HG03060 (cell line): ENCODE measurements around the gene CASP12.

Source experiments
- ATAC-seq: cut with Tn5 transposase; IDR thresholded peaks from one replicate; pipeline ENCODE4 v1.9.1; 2021; ENCODE audit warnings: low read depth, moderate number of reproducible peaks; ENCODE audit not compliant: unreplicated experiment

Gene CASP12

DNA sequence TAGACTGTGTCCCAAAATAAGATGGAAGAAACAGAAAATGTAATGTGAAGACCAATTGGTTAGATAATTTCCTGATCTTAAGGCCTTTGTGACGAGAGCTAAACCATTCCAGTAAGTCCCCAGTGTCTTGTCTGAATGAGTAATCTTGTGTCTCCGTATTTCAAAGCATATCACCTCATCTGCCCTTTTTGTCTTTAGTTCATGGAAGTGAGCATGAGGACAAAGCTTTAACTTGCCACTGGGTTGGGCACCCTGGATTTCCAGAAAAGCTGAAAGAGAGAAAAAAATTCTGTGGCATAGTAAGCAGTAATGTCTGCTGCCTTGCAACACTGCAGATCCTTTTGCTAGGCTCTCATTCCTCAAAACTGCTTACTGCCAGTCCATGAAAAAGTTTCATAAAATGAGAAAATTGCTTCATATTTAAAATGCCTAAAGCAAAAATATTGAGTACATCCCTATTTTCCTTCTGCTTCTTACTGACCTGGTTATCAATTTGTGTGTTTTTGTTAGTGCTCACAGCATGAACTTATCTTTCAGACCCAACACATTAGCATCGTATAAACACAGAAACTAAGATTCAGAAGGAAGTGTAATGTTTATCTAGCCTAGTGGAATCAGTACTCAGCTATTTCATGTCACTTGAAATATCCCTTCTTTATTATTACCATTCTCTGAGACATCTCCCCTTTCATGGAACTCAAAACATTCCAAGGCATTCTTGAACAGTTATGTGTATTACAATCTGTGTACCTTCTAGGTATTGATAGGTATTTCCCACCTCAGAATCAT, 5.3 kb downstream of the CASP12 start:
- no peak for ATAC-seq

DNA sequence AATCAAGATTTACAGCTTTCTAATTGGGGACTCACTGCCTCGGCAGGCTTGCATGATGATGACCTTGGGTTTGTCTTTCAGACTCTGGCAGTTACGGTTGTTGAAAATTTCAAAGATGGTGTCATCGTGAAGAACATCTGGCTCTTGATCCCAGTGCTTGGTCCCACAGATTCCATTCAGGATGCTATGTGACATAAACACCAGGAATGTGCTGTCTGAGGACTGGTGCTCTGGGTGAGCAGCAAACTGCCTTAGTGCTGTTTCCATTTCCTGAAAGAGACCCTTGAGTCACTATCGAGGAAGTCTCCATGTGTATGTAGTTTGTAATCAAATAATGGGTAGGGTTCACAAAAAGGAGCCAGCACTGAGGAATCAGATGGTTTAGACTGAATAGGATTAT, 7.1 kb downstream of the CASP12 start:
- ATAC-seq, result no peak

DNA sequence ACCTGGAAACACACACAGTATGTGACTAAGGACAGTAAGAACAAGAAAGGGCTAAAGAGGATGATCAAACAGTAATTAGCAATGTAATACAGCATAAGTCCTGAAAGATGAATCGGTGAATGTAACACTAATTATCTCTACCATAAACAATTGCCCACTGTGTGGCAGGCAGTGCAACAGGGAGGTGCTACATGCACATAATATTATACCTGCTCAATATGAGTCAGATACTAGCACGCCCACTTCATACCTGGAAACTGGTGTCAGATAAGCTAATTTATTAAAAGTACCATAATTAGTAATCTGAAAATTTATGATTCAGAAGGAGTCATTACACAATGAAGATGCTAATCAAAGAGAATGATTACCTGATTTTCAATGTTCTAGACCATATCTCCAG, 14.9 kb downstream of the CASP12 start:
- no peak for ATAC-seq

DNA sequence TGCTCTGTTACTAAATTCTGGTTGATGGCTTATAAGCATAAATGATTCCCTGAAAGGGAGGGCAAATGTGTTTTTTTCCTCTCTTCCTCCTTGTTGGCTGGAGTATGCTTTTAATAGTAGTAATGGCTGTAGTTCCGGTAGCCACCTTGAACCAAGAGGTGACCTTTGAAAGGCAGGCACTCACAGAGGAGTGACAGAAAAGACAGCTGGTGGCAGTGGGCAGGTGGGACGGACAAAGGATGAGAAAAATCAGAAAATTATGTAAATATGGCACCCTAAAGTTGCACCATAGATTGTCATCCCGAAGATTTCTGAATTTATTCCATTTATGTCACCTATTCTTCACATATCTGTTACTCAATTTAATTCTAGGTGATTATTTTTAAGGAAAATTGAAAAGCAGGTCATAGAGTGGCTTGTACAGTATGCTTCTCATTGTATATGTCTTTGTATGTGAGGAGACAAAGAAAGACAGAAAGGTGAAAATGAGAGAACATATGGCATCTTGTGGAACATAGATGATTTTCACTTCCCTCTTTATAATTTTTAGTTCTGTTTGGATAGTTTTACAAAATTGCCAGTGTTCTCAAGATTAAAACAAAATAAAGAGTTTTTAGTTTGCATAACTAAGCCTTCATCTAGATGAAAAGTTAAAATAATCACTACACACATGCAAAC, 17.0 kb downstream of the CASP12 start:
- ATAC-seq, result peak; percentile 33

DNA sequence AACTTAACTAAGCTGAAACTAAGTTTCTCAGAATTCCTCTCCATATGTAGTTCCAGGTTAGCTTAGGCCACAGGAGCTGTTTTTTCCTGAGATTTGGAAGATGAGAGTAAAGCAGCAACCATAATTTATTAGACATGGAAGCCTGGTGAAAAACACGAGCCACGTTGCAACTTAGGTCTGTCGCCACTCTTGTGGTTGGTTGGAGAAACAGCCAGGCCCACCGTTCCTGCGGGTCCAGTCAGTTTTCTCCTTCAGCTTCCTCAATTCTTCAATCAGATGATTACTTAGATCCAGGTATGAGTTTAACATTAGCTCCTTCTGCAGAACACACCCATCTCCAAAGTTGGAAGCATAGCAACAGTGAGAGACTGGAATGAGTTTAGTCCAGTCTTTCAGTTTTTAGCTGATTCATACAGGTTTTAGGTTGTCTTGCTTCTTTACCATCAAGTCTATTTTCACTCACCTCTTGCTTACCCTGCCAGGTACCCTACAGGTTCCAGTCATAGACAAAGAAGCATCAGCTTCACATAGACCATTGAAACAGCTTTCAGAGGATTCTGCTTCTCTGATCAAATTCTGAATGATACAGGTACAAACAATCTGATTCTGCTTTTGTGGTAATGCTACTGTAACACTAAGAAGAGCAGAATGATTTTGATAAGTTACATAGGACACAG, 18.6 kb downstream of the CASP12 start:
- ATAC-seq, result no peak

DNA sequence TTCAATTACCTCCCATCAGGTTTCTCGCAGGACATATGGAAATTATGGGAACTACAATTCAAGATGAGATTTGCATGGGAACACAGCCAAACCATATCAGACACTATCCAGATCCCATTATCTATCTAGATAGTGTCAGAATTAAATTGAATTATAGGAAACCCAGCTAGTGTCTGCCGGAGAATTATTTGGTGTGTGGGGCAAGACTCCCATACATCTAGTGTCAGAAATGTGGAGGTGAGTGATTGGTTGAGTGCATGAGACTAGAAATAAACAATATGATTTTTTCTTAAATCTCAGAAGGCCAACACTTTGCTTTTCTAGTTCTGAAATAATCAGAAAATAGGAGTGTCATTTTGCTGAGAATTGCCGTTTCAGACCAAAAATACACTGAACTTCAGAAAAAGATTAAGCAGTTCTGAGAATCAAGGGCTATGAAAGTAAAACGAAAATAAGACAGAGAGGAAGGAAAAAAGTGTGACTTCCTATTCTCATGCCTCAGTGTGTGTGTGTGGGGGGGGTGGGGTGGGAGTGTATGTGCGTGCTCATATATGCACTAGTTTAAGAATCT, 21.3 kb downstream of the CASP12 start:
- ATAC-seq, result no peak

DNA sequence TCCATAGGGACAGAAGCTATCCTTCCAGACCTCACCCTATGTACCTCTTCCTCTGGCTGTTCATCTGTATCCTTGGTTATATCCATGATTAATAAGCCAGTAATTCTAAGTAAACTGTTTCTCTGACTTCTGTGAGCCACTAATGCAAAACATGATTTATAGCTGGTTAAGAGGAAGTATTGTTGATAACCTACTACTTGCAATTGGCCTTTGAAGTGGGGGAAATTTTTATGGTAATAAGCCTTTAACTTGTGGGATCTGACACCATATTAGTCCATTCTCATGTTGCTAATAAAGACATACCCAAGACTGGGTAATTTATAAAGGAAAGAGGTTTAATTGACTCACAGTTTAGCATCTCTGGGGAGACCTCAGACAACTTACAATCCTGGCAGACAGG, 21.9 kb downstream of the CASP12 start:
- ATAC-seq, result no peak

DNA sequence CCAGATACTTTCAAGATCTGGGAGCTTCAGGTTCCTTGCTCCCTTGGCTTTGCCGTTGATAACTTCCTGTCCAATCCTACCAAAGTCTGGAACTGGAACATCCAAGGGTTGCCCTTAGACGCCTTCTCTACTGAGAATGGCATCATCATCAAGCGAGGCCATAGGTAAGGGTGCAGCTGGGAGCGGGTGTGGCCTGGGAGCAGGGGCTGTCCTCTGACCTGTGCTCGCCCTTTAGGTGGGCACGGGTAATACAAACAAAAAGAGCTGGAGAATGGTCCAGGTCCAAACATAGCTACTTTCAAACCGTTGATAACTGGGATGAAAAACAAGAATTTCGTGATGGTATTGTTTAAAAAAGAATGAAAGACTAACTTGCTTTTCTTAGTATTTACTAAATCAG, 25.0 kb downstream of the CASP12 start:
- no peak for ATAC-seq

DNA sequence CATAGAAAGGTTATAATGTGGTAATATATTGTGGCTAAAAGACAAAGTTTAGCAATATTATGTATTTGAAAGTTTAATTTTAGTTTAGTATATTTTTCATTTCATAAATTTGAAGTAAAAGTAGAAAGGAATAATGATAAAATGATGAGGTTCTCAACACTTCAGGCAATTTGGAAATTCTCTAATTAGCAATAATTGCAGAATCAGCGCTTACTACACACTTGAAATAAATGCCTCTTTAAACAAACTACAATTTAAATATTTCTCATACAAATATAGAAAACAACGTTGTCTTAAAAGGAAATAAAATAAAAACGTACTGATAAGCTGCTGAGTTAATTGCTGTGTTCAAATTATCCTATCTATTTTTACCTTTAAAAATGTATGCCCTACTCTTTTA, 25.9 kb downstream of the CASP12 start:
- no peak for ATAC-seq

DNA sequence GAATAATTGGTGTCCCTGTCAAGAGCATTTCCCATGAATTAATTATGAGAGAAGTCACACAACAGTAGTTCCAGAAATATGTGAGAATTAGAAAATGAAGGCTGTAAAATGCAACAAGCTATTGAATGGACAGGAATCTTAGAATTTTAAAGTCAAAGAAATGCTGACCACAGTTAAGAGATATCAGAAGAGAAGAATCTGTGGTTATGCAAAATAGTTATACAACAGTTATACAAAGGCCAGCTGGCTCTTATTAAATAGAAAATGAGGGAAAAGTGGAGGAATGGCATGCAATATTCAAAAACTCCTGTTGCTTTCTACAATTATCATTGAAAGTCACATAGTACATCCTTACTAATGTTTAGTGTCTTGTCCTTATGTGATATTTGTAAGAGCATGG, 27.4 kb downstream of the CASP12 start:
- no peak for ATAC-seq

DNA sequence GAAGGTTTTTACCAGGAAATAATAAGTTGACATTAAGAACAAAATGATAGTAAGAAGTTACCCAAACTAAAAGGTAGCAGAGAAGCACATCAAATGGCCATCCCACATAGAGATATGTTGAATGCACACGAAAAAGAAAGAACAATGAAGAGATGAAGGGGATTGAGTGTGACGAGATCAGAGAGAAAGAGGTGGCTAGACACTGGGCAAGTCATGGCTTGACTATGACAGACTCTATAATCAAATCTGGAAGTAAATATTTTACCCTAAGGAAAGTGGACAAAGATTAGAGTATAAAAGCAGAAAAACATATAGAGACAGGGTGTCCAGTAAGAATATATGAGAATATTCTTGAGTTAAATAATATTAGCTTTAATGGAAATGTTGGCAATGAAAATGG, 31.4 kb downstream of the CASP12 start:
- ATAC-seq, result no peak

DNA sequence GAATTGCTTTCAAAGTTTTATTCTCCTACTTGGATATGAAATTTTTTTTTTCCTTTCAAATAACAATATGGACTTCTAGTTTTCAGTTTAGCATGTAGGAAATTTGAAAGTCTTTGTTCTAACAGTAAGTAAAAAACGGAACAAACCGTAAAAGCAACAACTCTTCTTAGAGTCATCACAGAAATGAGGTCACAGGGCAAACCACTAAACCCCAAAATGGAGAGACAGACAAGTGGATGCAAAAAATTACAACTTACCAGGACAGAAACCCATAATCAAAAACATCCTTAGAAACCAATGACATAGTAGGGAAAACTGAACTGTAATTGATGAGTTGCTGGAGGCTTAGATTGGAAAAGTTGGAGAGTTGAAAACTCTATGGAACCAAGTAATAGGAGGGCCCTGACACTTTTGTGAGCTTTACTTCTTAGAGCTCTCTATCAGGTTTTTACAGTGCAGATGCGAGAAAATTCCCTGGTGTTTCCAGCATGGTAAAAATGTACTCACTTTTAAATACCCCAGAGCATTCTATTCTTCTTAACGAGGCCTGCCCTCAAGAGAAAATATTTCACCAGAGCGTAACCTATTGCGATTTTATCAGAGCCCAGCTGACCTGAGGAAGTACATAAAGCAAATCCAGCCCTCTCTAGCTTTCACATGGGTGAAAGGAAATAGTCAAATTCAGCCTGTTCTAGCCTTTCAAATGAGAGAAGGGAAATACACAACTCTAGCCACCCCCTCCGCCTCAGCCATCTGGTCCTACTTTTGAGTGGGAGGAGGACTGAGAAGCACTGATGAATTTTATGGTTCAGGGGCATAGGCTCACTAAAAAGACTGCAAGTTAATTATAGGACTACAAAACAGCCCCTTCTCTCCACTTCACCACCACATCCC, 39.1 kb downstream of the CASP12 start:
- ATAC-seq, result no peak

DNA sequence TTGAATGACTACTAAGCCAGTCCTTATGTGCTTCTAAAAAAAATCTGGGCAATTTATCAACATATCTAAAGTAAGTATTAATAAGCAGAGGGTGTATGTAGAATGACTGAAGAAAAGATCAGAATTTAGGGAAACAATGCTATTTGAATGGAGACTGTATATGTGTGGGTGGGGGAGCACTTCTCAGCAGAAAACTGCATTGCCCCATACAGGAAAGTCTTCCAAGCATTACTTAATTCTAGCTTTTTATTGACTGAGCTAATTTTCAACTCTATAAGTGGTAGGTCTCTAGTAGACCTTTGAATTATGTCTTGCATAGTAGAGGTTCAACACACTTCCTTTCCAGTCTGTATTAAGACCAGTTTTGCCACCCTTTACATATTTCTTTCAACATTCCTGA, 41.7 kb downstream of the CASP12 start:
- no peak for ATAC-seq

DNA sequence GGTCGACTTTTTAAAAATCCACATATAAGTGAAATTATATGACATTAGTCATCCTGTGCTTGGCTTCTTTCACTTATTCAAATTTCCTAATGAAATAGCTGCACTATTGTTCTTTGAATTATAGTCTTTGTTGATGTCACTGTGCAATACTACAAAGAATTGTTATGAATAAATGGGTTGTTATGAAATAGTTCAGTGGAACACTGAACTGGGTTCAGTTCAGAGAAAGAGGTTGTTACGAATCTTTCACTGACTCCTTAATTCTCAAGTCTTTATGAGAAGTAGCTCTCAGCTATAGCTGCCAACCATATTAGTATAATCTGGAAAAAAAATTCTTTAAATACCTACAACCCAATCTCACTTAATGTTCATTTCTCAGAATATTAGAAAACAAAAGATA, 42.3 kb downstream of the CASP12 start:
- no peak for ATAC-seq

DNA sequence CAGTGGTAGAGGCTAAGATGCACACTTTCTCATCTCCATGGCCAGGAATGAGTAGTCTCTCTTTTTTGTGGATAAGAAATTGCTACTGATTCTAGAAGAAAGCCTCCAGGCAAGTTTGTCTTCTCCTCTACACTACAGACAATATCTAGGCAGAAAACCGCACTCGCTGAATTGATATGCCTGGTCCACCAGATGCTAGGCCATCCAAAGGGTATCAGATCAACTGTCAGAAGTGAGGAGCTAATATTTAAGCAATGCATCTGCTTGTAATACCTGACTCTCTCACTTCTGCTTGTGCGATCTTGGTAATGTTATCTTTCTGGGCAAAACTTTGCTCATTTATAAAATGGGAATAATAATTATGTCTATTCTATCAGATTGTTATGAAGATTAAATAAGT, 45.0 kb downstream of the CASP12 start:
- ATAC-seq, result no peak

DNA sequence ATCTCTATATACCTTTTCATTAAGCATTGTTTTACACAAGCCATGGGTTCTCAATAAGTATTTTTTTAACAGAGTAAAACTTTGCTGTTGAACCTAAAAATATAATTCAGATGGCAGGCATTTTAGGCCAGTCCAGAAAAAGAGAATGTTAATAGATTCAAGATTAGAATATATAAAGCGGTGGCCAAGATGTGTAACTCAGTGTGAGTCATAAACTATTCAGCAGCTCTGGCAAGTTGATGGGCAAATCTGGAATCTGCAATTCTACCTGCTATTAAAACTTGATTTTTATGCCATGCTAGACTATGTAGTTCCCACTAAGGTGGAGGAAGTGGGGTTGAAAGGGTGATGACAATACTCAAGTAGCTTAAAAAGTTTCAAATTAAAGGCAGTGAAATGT, 45.4 kb downstream of the CASP12 start:
- ATAC-seq, result no peak

DNA sequence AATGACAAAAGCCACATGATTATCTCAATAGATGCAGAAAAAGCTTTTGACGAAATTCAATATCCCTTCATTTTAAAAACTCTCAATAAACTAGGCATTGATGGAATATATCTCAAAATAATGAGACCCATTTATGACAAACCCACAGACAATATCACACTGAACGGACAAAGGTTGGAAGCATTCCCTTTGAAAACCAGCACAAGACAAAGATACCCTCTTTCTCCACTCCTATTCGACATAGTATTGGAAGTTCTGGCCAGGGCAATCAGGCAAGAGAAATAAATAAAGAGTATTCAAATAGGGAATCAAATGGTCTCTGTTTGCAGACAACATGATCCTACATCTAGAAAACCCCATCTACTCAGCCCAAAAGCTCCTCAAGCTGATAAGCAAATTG, 52.0 kb downstream of the CASP12 start:
- ATAC-seq, result no peak

DNA sequence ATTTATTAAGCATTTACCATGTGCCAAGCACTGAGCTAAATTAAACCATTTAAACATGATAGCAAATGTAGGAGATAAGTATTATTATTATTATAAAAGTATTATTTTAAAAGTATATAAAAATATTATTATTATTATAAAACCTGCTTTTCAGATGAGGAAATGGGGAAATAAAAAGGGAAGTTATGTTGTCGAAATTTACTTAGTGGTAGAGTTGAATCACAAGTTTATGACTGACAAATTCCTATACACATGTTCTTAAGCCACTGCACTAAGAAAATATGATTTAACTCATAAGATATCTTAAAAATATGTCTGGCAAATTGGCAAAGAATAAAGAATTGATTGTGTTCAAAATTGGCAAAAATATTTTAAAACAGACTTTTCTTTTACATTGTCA, 53.8 kb downstream of the CASP12 start:
- ATAC-seq, result no peak

DNA sequence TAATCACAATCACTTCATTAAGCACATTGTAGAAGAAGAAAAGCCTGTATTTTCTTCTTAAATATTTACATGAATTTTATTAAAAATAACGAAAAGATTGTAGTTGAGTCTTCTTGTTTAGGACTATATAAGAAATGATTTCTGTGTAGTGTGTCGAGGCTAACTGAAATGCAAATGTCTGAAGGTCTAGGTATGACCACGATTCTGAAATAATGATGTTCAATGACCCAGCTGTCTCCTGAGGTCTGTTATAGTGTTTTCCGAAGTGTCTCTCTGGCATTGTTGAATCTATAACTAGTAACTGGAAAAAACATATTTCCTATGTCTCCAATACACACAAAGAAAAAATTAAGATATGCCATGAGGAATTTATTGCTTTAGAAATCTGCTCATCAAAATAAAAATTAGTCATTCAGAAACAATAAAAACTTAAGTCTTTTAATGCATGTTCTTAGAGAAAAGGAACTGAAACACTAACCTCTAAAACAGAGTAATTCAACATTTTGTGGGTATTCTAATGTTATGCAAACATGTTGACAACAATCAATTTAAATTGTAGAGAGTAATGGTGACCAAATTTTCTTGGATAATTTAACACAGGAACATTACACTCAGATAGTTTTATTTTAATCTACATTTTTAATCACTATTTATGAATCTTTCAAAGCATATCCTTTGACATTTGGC, 55.0 kb downstream of the CASP12 start:
- no peak for ATAC-seq

DNA sequence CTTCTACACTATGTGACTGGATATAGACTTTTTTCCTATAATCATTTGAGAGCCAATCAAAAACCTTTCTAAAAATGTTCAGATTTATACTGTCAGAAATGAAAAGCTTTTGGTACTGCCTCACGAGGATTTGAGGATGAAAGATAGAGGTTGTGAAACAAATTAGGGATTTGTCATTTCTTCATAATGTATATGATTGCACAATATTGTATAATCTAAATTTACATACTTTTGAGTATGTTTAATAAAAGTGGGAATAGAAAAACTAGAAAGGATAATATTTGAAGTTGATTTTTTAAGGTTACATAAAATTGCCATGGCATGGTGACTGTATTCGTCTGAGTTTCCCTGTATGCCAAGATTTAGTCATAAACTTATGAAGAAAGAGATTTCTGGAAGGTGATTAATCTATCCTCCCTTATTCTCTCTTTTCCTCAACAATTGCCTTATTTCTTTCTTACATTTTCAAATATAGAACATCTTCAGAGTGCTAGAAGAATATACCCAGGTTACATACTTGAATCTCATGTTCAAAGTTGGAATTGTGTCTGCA, 56.2 kb downstream of the CASP12 start:
- ATAC-seq, result no peak
